ENCODE results near the gene DNAJC12.
"Not testable (repeated sequence)": the region's sequence is repeated elsewhere in the genome, so short reads cannot be mapped to it uniquely, and the experiment has no call there.

DNAJC12 gene

GRCh38 chr10:67853512-67853911 lies 15.5 kb upstream of the DNAJC12 start:
- H3K4me3 Mint-ChIP-seq = no peak overlapping the region
- peaks cover 9% of the 10 kb centered on the region for H3K36me3 Mint-ChIP-seq (ENCODE audit: low read depth)
- H3K27ac Mint-ChIP-seq = no peak overlapping the region
- no peaks in the 10 kb centered on the region for H3K9me3 Mint-ChIP-seq
- peaks cover 13% of the 10 kb centered on the region for H3K4me1 Mint-ChIP-seq (ENCODE audit: low read depth)
- DNase-seq = no peak
- H3K27me3 Mint-ChIP-seq = no peaks in the 10 kb centered on the region

- Mint-ChIP-seq H3K36me3 (ENCODE audit: low read depth) (peaks cover 9% of the 10 kb centered on the region), H3K27ac (no peak overlapping the region), H3K4me1 (ENCODE audit: low read depth) (peaks cover 13% of the 10 kb centered on the region), H3K27me3 (no peaks in the 10 kb centered on the region), H3K4me3 (no peak overlapping the region), H3K9me3 (no peaks in the 10 kb centered on the region)
- no peak for DNase-seq
Measured at GRCh38 chr10:67852761-67853160, 14.8 kb upstream of the DNAJC12 start.

GRCh38 chr10:67851186-67851585 lies 13.2 kb upstream of the DNAJC12 start:
- Mint-ChIP-seq H3K9me3 (no peaks in the 10 kb centered on the region), H3K4me1 (ENCODE audit: low read depth) (peaks cover 13% of the 10 kb centered on the region), H3K27ac (no peak overlapping the region), H3K36me3 (ENCODE audit: low read depth) (peaks cover 9% of the 10 kb centered on the region), H3K4me3 (peak overlapping the region; percentile 20), H3K27me3 (no peaks in the 10 kb centered on the region)
- DNase-seq = no peak

- peak; percentile 94 for DNase-seq
- Mint-ChIP-seq H3K27me3 (peaks cover 2% of the 10 kb centered on the region), H3K36me3 (ENCODE audit: low read depth) (peaks cover 9% of the 10 kb centered on the region), H3K27ac (peak overlapping the region; percentile 95), H3K4me1 (ENCODE audit: low read depth) (peaks cover 9% of the 10 kb centered on the region), H3K9me3 (no peaks in the 10 kb centered on the region), H3K4me3 (peak overlapping the region; percentile 86)
Measured at GRCh38 chr10:67849331-67850011, 11.5 kb upstream of the DNAJC12 start.

- DNase-seq = no peak
- no peaks in the 10 kb centered on the region for H3K9me3 Mint-ChIP-seq
- no peak overlapping the region for H3K4me3 Mint-ChIP-seq
- H3K4me1 Mint-ChIP-seq (ENCODE audit: low read depth) = no peaks in the 10 kb centered on the region
- H3K27me3 Mint-ChIP-seq = peaks cover 2% of the 10 kb centered on the region
- no peaks in the 10 kb centered on the region for H3K36me3 Mint-ChIP-seq (ENCODE audit: low read depth)
- no peak overlapping the region for H3K27ac Mint-ChIP-seq
Measured at GRCh38 chr10:67843284-67843683, 5.3 kb upstream of the DNAJC12 start.

- no peaks in the 10 kb centered on the region for H3K36me3 Mint-ChIP-seq (ENCODE audit: low read depth)
- H3K27ac Mint-ChIP-seq = no peak overlapping the region
- H3K27me3 Mint-ChIP-seq = peaks cover 2% of the 10 kb centered on the region
- no peak for DNase-seq
- H3K4me1 Mint-ChIP-seq (ENCODE audit: low read depth) = peaks cover 4% of the 10 kb centered on the region
- no peak overlapping the region for H3K4me3 Mint-ChIP-seq
- H3K9me3 Mint-ChIP-seq = no peaks in the 10 kb centered on the region
Measured at GRCh38 chr10:67841737-67842136, 3.7 kb upstream of the DNAJC12 start.

GRCh38 chr10:67839951-67840350 lies 2.0 kb upstream of the DNAJC12 start:
- Mint-ChIP-seq H3K36me3 (ENCODE audit: low read depth) (no peaks in the 10 kb centered on the region), H3K9me3 (no peaks in the 10 kb centered on the region), H3K27me3 (no peaks in the 10 kb centered on the region), H3K4me1 (ENCODE audit: low read depth) (peaks cover 4% of the 10 kb centered on the region), H3K27ac (no peak overlapping the region), H3K4me3 (no peak overlapping the region)
- DNase-seq = no peak

GRCh38 chr10:67839511-67839910 lies 1.5 kb upstream of the DNAJC12 start:
- not testable (repeated sequence) for H3K27me3 Mint-ChIP-seq; H3K36me3 Mint-ChIP-seq (ENCODE audit: low read depth); DNase-seq; H3K4me1 Mint-ChIP-seq (ENCODE audit: low read depth); H3K4me3 Mint-ChIP-seq; H3K27ac Mint-ChIP-seq; H3K9me3 Mint-ChIP-seq

- Mint-ChIP-seq H3K27me3 (no peaks in the 10 kb centered on the region), H3K27ac (no peak overlapping the region), H3K4me3 (no peak overlapping the region), H3K4me1 (ENCODE audit: low read depth) (peaks cover 4% of the 10 kb centered on the region), H3K9me3 (no peaks in the 10 kb centered on the region), H3K36me3 (ENCODE audit: low read depth) (no peaks in the 10 kb centered on the region)
- no peak for DNase-seq
Measured at GRCh38 chr10:67836972-67837371, 1.0 kb downstream of the DNAJC12 start.

- Mint-ChIP-seq H3K9me3 (no peaks in the 10 kb centered on the region), H3K36me3 (ENCODE audit: low read depth) (no peaks in the 10 kb centered on the region), H3K4me1 (ENCODE audit: low read depth) (peaks cover 4% of the 10 kb centered on the region), H3K27ac (no peak overlapping the region), H3K27me3 (no peaks in the 10 kb centered on the region), H3K4me3 (no peak overlapping the region)
- DNase-seq = no peak
Measured at GRCh38 chr10:67836488-67836887, 1.5 kb downstream of the DNAJC12 start.

- not testable (repeated sequence) for H3K27ac Mint-ChIP-seq; DNase-seq; H3K4me3 Mint-ChIP-seq; H3K36me3 Mint-ChIP-seq (ENCODE audit: low read depth); H3K27me3 Mint-ChIP-seq; H3K9me3 Mint-ChIP-seq; H3K4me1 Mint-ChIP-seq (ENCODE audit: low read depth)
Measured at GRCh38 chr10:67835541-67836394, 2.2 kb downstream of the DNAJC12 start.

- H3K36me3 Mint-ChIP-seq (ENCODE audit: low read depth) = no peaks in the 10 kb centered on the region
- H3K9me3 Mint-ChIP-seq = no peaks in the 10 kb centered on the region
- H3K4me3 Mint-ChIP-seq = no peak overlapping the region
- H3K27ac Mint-ChIP-seq = no peak overlapping the region
- no peak for DNase-seq
- H3K27me3 Mint-ChIP-seq = no peaks in the 10 kb centered on the region
- H3K4me1 Mint-ChIP-seq (ENCODE audit: low read depth) = peaks cover 4% of the 10 kb centered on the region
Measured at GRCh38 chr10:67834375-67834774, 3.6 kb downstream of the DNAJC12 start.

- Mint-ChIP-seq H3K27me3 (no peaks in the 10 kb centered on the region), H3K9me3 (no peaks in the 10 kb centered on the region), H3K36me3 (ENCODE audit: low read depth) (no peaks in the 10 kb centered on the region), H3K27ac (no peak overlapping the region), H3K4me1 (ENCODE audit: low read depth) (no peaks in the 10 kb centered on the region), H3K4me3 (no peak overlapping the region)
- no peak for DNase-seq
Measured at GRCh38 chr10:67827811-67828210, 10.2 kb downstream of the DNAJC12 start.

GRCh38 chr10:67819768-67820204 lies 18.2 kb downstream of the DNAJC12 start:
- Mint-ChIP-seq H3K4me3 (no peak overlapping the region), H3K36me3 (ENCODE audit: low read depth) (no peaks in the 10 kb centered on the region)

GRCh38 chr10:67818323-67818722 lies 19.7 kb downstream of the DNAJC12 start:
- Mint-ChIP-seq H3K27me3 (no peaks in the 10 kb centered on the region), H3K4me3 (no peak overlapping the region), H3K4me1 (ENCODE audit: low read depth) (peaks cover 24% of the 10 kb centered on the region), H3K9me3 (no peaks in the 10 kb centered on the region), H3K27ac (no peak overlapping the region), H3K36me3 (ENCODE audit: low read depth) (no peaks in the 10 kb centered on the region)
- DNase-seq = no peak

More at GRCh38 chr10:67819768-67820204, 18.2 kb downstream of the DNAJC12 start:
- no peaks in the 10 kb centered on the region for H3K9me3 Mint-ChIP-seq
- peaks cover 24% of the 10 kb centered on the region for H3K4me1 Mint-ChIP-seq (ENCODE audit: low read depth)
- DNase-seq = no peak
- no peak overlapping the region for H3K27ac Mint-ChIP-seq
- H3K27me3 Mint-ChIP-seq = no peaks in the 10 kb centered on the region

Measured in activated T-cell treated with anti-CD3 and anti-CD28 coated beads, Interleukin-2, amount 50 U/mL, for 24 hours (primary cell).